Measurements from ENCODE around the gene TMEM129.
A peak's percentile ranks its signal among the peaks of the same experiment; 100 is the strongest.

Gene TMEM129

GRCh38 chr4:1721003-1721665 lies at the start of gene TMEM129, which contains the start of gene TACC3:
Gene TMEM129, minus strand, starts transcription at chr4:1721323. Its CDS starts 486 bp downstream, at chr4:1720837.
Gene TACC3, plus strand, starts transcription at chr4:1721521. Its CDS starts 1,901 bp downstream, at chr4:1723422.
- DNase-seq (ENCODE audit: low spot score) = peak; percentile 94

GRCh38 chr4:1770791-1771231 lies 49.7 kb upstream of the TMEM129 start:
- DNase-seq (ENCODE audit: low spot score) = no peak

GRCh38 chr4:1770245-1770644 lies 49.1 kb upstream of the TMEM129 start:
- DNase-seq (ENCODE audit: low spot score) = no peak

- no peak for DNase-seq (ENCODE audit: low spot score)
Measured at GRCh38 chr4:1769692-1770091, 48.6 kb upstream of the TMEM129 start.

- DNase-seq (ENCODE audit: low spot score) = no peak
Measured at GRCh38 chr4:1768367-1769034, 47.4 kb upstream of the TMEM129 start.

GRCh38 chr4:1767770-1768366 lies 46.7 kb upstream of the TMEM129 start:
- DNase-seq (ENCODE audit: low spot score) = no peak

GRCh38 chr4:1767061-1767769 lies 46.1 kb upstream of the TMEM129 start:
- no peak for DNase-seq (ENCODE audit: low spot score)

- DNase-seq (ENCODE audit: low spot score) = no peak
Measured at GRCh38 chr4:1766106-1767060, 45.3 kb upstream of the TMEM129 start.

GRCh38 chr4:1765409-1766072 lies 44.4 kb upstream of the TMEM129 start:
- no peak for DNase-seq (ENCODE audit: low spot score)

GRCh38 chr4:1764670-1765069 lies 43.5 kb upstream of the TMEM129 start:
- no peak for DNase-seq (ENCODE audit: low spot score)

- no peak for DNase-seq (ENCODE audit: low spot score)
Measured at GRCh38 chr4:1763550-1764080, 42.5 kb upstream of the TMEM129 start.

GRCh38 chr4:1763070-1763549 lies 42.0 kb upstream of the TMEM129 start:
- DNase-seq (ENCODE audit: low spot score) = no peak

GRCh38 chr4:1762264-1763010 lies 41.3 kb upstream of the TMEM129 start:
- DNase-seq (ENCODE audit: low spot score) = no peak

GRCh38 chr4:1761130-1761689 lies 40.1 kb upstream of the TMEM129 start:
- no peak for DNase-seq (ENCODE audit: low spot score)

- no peak for DNase-seq (ENCODE audit: low spot score)
Measured at GRCh38 chr4:1760521-1761071, 39.5 kb upstream of the TMEM129 start.

- no peak for DNase-seq (ENCODE audit: low spot score)
Measured at GRCh38 chr4:1759818-1760223, 38.7 kb upstream of the TMEM129 start.

- no peak for DNase-seq (ENCODE audit: low spot score)
Measured at GRCh38 chr4:1759170-1759817, 38.2 kb upstream of the TMEM129 start.

GRCh38 chr4:1758306-1759121 lies 37.4 kb upstream of the TMEM129 start:
- no peak for DNase-seq (ENCODE audit: low spot score)

All from hematopoietic multipotent progenitor cell treated with erythropoietin and hydrocortisone succinate and interleukin-3 and kit ligand, for 15 days (in vitro differentiated cells).